Cardiac fibroblast (primary cell): ENCODE data around the gene UBE2E3.

Experiments used
- DNase-seq, 2 donors: peaks; one replicate each; pipeline versions ENCODE4 v3.0.0 to v3.0.0-alpha.2; 2010; ENCODE audit warnings: low read depth in 2 of 2
- H3K4me3 ChIP-seq, 2 donors: replicated peaks in 1 of 2; 1 replicate in 1 of 2; 2 replicates in 1 of 2; pipeline ENCODE4 v1.5.1; 2011; ENCODE audit warnings: low read depth in 2 of 2, low read length in 2 of 2, mild to moderate bottlenecking in 2 of 2, moderate library complexity in 1 of 2
- TF ChIP-seq, protein P1 (sequence below): IDR thresholded peaks from one replicate; pipeline ENCODE4 v1.5.1; 2011; ENCODE audit warnings: low read depth, mild to moderate bottlenecking, low read length, inconsistent platforms

Gene UBE2E3

GRCh38 chr2:180999274-180999964 lies 19.0 kb downstream of the UBE2E3 start:
- TF ChIP-seq, protein P1, sequence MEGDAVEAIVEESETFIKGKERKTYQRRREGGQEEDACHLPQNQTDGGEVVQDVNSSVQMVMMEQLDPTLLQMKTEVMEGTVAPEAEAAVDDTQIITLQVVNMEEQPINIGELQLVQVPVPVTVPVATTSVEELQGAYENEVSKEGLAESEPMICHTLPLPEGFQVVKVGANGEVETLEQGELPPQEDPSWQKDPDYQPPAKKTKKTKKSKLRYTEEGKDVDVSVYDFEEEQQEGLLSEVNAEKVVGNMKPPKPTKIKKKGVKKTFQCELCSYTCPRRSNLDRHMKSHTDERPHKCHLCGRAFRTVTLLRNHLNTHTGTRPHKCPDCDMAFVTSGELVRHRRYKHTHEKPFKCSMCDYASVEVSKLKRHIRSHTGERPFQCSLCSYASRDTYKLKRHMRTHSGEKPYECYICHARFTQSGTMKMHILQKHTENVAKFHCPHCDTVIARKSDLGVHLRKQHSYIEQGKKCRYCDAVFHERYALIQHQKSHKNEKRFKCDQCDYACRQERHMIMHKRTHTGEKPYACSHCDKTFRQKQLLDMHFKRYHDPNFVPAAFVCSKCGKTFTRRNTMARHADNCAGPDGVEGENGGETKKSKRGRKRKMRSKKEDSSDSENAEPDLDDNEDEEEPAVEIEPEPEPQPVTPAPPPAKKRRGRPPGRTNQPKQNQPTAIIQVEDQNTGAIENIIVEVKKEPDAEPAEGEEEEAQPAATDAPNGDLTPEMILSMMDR, result no peak
- H3K4me3 ChIP-seq, result no peak overlapping the region
- DNase-seq, result peak; percentile 16 to 68

DNA sequence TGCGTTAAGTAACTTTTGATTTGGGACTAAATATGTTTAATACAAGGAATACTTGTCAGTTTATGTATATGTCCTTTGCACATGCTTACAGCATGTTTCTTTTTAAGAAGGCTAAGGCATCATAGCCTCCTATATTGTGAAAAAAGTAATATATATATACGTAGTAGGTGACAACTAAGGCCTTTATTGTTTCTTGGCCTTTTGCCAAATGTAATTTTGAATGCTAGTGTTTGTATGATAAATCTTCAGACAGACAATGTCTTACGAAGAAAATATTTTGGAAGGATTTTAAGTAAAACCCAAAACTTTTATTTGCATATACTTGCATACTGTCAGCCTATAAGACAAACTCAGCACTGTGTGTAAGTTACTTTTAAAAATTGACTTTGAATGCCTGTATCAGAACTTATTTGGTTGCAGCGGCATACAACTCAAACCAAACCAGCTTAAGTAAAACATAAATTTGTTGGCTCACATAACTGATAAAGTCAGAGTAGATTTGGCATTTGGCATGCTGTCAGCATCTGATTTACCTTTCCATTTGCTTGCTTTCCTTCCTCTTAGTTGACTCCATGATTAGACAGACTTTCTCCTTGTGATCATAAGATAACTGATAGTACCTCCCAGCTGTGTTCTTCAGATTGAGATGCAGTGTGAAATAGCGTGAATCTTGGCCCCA lies 24.4 kb downstream of the UBE2E3 start:
- TF ChIP-seq, protein P1, result no peak
- H3K4me3 ChIP-seq, result no peak overlapping the region
- no peak for DNase-seq

DNA sequence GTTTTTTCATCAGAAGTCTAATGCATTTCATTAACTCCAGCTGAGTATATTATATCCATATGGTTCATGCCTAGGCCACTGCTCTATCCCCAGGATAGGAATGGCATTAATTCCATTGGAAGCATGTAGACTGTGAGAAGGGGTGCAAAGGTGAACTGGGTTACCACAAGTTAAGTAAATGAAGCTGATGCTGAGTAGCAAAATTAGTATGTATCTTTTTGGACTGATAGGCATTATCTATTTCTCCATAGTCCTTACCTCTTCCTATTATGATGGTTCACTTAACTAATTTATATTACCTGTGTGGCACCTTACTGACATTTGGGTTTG lies 24.9 kb downstream of the UBE2E3 start:
- DNase-seq, result no peak
- TF ChIP-seq, protein P1, result no peak
- H3K4me3 ChIP-seq, result no peak overlapping the region

DNA sequence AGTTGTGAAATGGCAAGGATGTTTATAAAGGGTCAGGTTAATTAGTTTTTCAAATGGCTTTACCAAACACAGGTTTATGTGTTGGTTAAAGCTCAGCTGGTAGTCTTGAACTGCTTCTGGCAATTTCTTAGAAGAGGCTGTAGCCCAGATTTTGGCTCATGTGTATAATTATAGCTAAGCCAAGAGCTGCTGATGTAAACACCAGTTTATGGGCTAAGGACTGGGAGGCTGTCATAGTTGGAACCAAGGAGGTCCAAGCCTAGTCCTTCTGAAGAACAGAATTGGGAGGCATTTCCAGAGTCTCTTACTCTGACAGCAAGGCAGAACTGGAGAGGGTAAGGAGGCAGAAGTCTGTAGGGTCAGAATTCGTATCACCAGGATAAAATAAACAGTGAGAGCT lies 25.4 kb downstream of the UBE2E3 start:
- TF ChIP-seq, protein P1, result no peak
- no peak overlapping the region for H3K4me3 ChIP-seq
- no peak for DNase-seq

GRCh38 chr2:181007086-181007837 lies 26.9 kb downstream of the UBE2E3 start:
- DNase-seq, result no peak
- TF ChIP-seq, protein P1, result no peak
- H3K4me3 ChIP-seq, result no peak overlapping the region

GRCh38 chr2:181008407-181008806 lies 28.0 kb downstream of the UBE2E3 start:
- no peak overlapping the region for H3K4me3 ChIP-seq
- TF ChIP-seq, protein P1, result no peak
- peak; percentile 15 to 25 for DNase-seq
